Activated T-cell treated with anti-CD3 and anti-CD28 coated beads, Interleukin-2, amount 50 U/mL, for 4 hours (primary cell): Measurements from ENCODE around the gene PSORS1C2. TPM values are rescaled to one million over a fixed set of nuclear protein-coding genes. Genes with fewer than 3 reads are reported as not detected.
A peak's percentile ranks its signal among the peaks of the same experiment; 100 is the strongest.

Source experiments
- ATAC-seq, 2 donors: fragments of 200-7000 bp; cut with Tn5 transposase; one replicate each; pipeline ENCODE4 v1.10.0; 2021
- DNase-seq: peaks from one replicate; pipeline ENCODE4 v3.0.0-alpha.2; 2020
- H3K27me3 Mint-ChIP-seq: one replicate; pipeline ENCODE4 v1.8.0; 2021; ENCODE audit warnings: low read depth, mixed read lengths
- H3K36me3 Mint-ChIP-seq: one replicate; pipeline ENCODE4 v1.8.0; 2022; ENCODE audit warnings: mixed read lengths; ENCODE audit not compliant: insufficient read depth
- H3K4me1 Mint-ChIP-seq: one replicate; pipeline ENCODE4 v1.8.0; 2021; ENCODE audit warnings: low read depth, mixed read lengths
- H3K4me3 Mint-ChIP-seq: one replicate; pipeline ENCODE4 v1.8.0; 2021; ENCODE audit warnings: mild to moderate bottlenecking, moderate library complexity, mixed read lengths
- H3K9me3 Mint-ChIP-seq: one replicate; pipeline ENCODE4 v1.8.0; 2021; ENCODE audit warnings: mixed read lengths
- total RNA-seq, 3 donors: library from RNA; stranded (reverse); gene quantifications; one replicate each; pipeline ENCODE4 v1.2.1, GENCODE V29; 2021

Gene PSORS1C2
- total RNA-seq, 3 donors from 2014 or later, result not detected

DNA sequence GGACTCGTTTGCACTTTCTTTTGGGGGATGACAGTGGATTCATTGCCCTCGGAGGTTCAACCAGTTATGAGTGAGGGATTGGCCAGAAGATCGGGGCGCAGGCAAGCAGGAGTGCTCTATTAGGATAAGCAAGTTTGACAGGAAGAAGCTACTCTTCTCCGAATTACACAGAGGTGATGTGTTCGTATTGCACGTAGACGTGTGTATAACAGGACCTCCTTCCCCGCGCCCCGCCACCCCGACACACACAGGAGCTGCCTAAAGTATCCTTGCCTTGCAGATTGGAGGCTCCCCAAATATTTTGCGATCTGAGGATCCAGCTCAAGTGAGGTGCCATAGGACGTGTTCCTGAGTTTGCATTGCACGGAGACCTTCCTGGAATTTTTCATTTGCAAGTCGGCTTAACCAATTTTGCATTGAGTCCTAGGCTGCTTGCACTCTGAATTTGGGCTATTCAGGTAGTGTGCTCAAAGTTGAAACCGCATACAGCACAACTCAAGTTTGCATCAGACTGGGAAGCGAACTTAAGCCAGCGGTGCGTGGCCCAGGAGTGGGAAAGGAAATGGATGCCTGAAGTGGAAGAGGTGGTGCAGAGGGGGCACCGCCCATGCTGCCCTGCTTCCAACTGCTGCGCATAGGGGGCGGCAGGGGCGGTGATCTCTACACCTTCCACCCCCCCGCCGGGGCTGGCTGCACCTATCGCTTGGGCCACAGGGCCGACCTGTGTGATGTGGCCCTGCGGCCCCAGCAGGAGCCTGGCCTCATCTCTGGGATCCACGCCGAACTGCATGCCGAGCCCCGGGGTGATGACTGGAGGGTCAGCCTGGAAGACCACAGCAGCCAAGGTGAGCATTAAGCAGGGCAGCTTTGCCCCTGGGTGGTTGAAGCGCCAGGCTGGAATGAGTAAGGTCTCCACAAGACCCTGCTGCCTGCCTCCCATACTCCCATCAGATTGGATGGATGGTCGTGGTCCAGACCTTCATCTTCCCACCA lies 20.3 kb upstream of the PSORS1C2 start:
- Mint-ChIP-seq H3K9me3 (no peaks in the 10 kb centered on the region), H3K36me3 (peaks cover 4% of the 10 kb centered on the region), H3K27me3 (no peaks in the 10 kb centered on the region), H3K4me3 (peak overlapping the region; percentile 93), H3K4me1 (peaks cover 21% of the 10 kb centered on the region)
- ATAC-seq (peak; percentile 13 to 19), DNase-seq (no peak)

DNA sequence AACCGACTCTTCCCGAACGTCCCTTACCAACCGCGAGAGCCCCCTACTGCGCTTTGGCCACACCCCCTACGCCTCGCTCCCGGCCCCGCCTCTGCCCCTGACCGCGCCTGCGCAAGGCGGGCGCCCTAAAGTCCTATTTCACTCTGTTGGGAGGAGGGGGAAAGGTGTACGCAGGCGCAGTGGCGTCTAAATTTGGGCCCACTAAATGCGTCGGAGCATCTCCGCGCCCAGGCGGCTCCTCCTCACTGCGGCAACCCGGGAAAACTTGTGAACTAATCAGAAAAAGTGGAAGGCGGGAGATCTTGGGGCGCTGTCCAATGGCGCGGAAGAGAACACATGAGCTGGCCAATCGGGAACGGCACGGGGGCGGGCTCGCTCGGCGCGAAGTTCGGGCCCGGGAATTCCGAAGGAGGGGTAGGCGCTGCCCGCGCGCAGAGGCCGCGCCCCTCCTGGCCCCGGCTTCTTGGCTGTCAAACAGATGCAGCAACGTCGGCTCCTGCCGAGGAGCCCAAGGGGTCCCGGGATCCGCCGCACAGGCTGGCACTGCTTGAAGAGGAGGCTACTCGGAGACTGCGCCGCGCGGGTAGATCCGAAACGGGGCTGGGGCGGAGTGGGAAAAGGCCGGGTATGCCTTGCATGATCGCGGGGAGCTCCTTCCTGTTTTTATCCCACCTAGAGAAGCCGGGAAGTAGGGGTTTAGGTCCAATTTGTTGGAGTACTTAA lies 19.4 kb upstream of the PSORS1C2 start, which contains the start of gene TCF19:
TCF19 (plus strand) TSS at position 450 of the 723 bp plus-strand sequence. CDS start 881 bp downstream, outside the sequence.
- Mint-ChIP-seq H3K9me3 (no peaks in the 10 kb centered on the region), H3K4me1 (peaks cover 21% of the 10 kb centered on the region), H3K36me3 (peaks cover 4% of the 10 kb centered on the region), H3K4me3 (peak within 1 kb of the TSS; percentile 93), H3K27me3 (no peaks in the 10 kb centered on the region)
- ATAC-seq, result peak; percentile 96
- DNase-seq, result peak; percentile 99

DNA sequence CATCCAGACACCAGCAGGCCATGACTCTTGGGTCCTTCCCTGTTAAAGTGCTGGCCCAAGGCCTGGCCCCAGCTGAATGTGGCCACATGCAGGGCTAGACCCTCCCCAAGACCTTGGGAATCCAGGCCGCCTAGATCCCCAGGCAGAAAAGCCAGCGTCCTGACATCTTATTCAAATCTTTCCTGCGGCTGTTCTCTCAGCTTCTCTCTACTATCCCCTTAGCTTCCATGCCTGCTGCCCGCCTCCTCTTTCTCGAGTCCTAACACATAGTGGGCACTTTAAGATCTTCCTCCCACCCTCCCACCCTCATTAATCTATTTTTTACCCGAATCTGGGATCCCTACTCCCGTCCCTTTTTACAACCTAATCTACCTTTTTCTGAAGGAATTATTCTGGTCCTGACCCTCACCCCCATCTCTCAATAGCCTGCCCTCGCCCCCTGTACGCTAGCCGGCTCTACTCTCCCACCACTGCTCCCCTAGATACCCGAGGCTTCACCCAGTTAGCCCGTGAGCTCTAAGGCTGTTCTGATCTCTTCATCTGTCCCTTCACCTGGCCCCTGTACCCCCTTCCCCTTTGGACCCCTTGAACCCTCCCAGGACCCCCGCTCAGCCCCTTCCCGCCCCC lies 18.8 kb upstream of the PSORS1C2 start, which contains the start of gene CCHCR1:
CCHCR1 (minus strand) TSS at position 290 of the 627 bp plus-strand sequence; CDS start at position 88, 202 bp downstream.
- H3K9me3 Mint-ChIP-seq, result no peaks in the 10 kb centered on the region
- DNase-seq, result no peak
- H3K4me1 Mint-ChIP-seq, result peaks cover 21% of the 10 kb centered on the region
- H3K36me3 Mint-ChIP-seq, result peaks cover 4% of the 10 kb centered on the region
- H3K27me3 Mint-ChIP-seq, result no peaks in the 10 kb centered on the region
- H3K4me3 Mint-ChIP-seq, result peak within 1 kb of the TSS; percentile 93
- peak; percentile 20 to 30 for ATAC-seq

DNA sequence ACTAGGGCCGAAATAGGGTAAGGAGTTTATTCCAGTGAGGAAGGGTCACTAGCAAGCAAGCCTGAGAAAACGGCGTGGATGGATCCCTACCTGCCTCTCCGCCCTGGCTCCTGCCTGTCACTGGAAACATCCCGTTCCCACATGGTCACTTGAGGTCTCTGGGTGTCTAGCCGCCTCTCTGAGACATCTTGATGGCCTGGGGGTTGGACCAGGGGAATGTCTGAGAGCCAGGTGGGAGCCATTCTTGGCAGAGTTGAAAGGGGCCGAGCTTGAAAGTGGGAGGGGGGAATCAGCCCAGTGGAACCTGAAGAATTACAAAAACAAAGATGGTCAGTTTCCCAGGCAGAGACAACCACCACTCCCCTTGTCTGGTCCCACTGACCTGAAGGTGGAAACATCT lies 17.8 kb upstream of the PSORS1C2 start:
- no peak for DNase-seq
- Mint-ChIP-seq H3K9me3 (no peaks in the 10 kb centered on the region), H3K4me1 (peaks cover 21% of the 10 kb centered on the region), H3K36me3 (peaks cover 4% of the 10 kb centered on the region), H3K4me3 (peak overlapping the region; percentile 93), H3K27me3 (no peaks in the 10 kb centered on the region)
- ATAC-seq, result no peak

DNA sequence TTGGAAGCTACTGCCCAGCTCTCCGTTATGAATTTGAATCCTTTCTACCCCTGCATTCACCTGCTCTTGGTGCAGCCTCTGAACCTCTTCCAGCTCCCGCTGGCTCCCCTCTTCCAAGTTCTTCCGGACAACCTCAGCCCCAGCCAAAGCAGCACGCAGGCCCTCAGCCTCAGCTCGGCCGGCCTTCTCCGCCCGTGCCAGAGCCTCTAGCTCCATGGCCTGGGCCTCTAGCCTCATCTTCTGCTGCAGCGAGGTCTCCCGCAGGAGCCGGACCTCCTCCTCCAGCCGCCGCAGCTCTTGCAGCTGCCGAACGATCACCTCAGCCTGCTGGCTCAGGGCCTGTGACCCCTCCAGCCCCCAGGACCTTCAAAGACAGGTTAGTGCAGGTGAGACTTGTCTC lies 15.6 kb upstream of the PSORS1C2 start:
- Mint-ChIP-seq H3K36me3 (peaks cover 19% of the 10 kb centered on the region), H3K9me3 (no peaks in the 10 kb centered on the region), H3K4me3 (no peak overlapping the region), H3K27me3 (no peaks in the 10 kb centered on the region), H3K4me1 (peaks cover 17% of the 10 kb centered on the region)
- ATAC-seq, result no peak
- DNase-seq, result no peak

DNA sequence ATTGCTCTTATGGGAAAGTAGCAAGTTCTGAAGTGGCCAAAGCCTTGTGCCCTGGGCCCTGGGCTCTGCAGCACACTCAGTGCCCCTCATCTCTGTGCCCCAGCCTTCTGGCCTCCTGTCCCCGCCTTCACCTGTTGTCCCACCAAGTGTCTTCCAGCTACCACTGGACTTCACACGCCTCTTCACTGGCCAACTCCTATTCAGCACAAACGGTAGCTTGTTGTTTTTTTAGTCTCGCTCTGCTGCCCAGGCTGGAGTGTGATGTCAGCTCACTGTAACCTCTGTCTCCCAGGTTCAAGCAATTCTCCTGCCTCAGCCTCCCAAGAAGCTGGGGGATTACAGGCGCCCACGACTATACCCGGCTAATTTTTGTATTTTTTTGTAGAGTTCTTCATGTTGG lies 13.9 kb upstream of the PSORS1C2 start:
- Mint-ChIP-seq H3K36me3 (peaks cover 19% of the 10 kb centered on the region), H3K4me3 (no peak overlapping the region), H3K4me1 (peaks cover 7% of the 10 kb centered on the region), H3K27me3 (no peaks in the 10 kb centered on the region), H3K9me3 (no peaks in the 10 kb centered on the region)
- DNase-seq, result no peak
- no peak for ATAC-seq

DNA sequence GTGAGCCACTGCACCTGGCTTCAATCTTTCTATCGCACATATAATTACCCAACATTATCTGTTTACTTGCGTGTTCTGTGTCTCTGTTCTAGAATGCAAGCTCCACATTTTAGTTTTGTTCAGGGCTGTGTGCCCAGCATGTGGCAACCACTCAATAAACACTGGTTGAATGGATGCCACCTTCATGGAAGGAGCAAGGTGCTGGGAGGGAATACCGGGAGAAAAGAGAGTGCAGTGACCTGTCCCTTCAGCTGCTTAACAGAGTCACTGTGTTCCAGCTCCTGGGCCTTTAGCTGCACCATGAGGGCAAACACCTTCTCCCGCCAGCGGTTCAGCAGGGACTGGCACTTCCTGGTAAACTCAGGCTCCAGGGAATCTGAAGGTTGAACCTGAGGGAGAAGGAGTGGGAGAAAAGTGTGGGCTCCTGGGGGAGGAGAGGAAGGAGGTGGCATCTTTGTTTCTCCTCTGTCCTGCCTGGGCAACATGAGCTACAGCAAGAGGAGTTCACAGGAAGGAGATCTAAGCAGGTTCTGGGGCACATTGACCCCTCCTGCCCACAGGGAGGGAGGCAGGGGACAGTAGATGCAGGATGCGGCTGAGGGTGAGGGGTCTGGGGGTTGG lies 11.1 kb upstream of the PSORS1C2 start:
- Mint-ChIP-seq H3K9me3 (no peaks in the 10 kb centered on the region), H3K27me3 (no peaks in the 10 kb centered on the region), H3K4me3 (no peak overlapping the region), H3K4me1 (no peaks in the 10 kb centered on the region), H3K36me3 (peaks cover 17% of the 10 kb centered on the region)
- DNase-seq, result no peak
- ATAC-seq, result no peak

DNA sequence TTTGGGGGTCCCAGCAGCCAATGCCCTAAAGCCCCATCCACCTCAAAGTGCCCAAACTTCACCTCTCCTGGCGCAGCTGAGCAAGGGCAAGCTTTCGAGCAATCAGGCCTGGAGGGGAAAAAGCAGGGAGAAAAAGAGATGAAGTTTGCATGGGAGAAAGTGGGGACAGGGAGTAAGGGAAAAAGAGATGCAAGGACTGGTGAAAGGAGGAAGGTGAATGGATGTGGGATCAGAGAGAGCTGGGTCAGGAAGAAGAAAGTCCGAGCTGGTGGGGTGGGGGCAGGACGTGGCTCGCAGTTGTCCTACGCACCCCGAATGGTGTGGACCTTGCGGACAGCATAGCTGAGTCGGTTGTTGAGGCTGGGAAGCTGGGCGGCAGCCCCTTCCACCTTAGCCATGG lies 6.5 kb upstream of the PSORS1C2 start:
- ATAC-seq (no peak), DNase-seq (no peak)
- Mint-ChIP-seq H3K4me3 (no peak overlapping the region), H3K9me3 (no peaks in the 10 kb centered on the region), H3K27me3 (no peaks in the 10 kb centered on the region), H3K4me1 (no peaks in the 10 kb centered on the region), H3K36me3 (peaks cover 12% of the 10 kb centered on the region)

DNA sequence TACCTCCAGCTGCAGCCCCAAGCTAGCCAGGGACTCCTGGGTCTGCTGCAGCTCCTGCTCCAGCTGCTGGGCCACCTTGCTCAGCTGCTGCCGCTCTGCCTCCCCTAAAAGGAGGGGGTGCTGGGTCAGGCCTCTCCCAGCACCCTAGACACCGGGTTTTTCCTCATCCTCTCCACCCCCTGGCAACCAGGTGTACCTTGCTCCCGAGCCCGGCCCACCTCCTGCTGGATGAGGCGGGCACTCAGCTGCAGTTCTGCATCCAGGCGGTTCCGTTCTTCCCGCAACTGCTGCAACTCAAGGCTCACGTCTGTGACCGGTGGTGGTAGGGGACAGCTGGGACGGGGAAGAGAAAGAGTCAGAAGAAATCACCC lies 6.1 kb upstream of the PSORS1C2 start:
- no peak for ATAC-seq
- H3K9me3 Mint-ChIP-seq, result no peaks in the 10 kb centered on the region
- DNase-seq, result no peak
- H3K36me3 Mint-ChIP-seq, result peaks cover 9% of the 10 kb centered on the region
- H3K4me3 Mint-ChIP-seq, result no peak overlapping the region
- no peaks in the 10 kb centered on the region for H3K27me3 Mint-ChIP-seq
- no peaks in the 10 kb centered on the region for H3K4me1 Mint-ChIP-seq

DNA sequence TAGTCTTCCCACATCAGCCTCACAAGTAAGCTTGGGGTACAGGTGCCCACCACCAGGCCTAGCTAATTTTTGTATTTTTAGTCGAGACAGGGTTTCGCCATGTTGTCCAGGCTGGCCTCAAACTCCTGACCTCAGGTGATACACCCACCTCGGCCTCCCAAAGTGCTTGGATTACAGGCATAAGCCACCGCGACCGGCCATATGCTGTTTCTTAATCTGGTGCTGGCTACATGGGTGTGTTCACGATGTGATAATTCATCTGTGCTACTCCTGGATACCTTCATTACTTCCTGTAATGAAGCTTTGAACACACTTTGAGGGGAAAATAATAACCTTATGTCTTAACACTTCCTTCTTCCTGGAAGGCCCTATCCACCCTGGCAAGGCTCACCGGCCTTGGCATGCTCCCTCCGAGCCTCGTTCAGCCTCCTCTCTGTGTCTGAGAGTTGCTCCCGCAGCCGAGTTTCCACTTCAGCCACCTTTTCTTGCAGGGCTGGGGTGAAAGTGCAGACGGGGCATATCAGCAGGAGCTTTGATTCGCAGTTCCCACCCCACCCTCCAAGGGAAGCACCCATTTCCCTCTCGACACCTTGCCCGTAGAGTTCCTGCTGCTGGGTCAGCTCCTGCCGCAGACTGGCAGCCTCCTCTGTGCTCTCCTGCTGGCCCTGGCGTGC lies 5.6 kb upstream of the PSORS1C2 start:
- Mint-ChIP-seq H3K4me1 (no peaks in the 10 kb centered on the region), H3K4me3 (no peak overlapping the region), H3K27me3 (no peaks in the 10 kb centered on the region), H3K36me3 (peaks cover 6% of the 10 kb centered on the region), H3K9me3 (no peaks in the 10 kb centered on the region)
- DNase-seq, result no peak
- no peak for ATAC-seq

DNA sequence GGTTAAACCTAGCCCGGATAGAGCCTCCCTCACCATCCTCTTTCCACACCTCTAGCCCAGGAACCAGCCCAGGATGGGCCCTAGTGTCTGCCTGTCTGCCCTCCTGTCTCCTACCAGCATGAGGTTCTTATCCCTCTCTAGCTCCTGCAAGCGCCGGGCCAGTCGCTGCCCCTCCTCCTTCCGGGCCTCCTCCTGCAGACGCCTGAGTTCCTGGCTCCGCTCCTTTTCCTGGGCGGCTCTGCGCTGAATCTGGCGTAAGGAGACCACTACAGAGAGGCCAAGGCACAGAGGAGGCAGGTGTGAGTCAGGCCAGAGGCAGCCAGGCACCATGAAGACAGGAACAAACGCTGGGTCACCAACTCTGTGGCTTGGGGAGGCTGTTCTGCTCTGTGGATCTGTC lies 4.3 kb upstream of the PSORS1C2 start:
- Mint-ChIP-seq H3K27me3 (no peaks in the 10 kb centered on the region), H3K9me3 (no peaks in the 10 kb centered on the region), H3K4me1 (no peaks in the 10 kb centered on the region), H3K4me3 (no peak overlapping the region), H3K36me3 (peaks cover 6% of the 10 kb centered on the region)
- DNase-seq (no peak), ATAC-seq (no peak)

DNA sequence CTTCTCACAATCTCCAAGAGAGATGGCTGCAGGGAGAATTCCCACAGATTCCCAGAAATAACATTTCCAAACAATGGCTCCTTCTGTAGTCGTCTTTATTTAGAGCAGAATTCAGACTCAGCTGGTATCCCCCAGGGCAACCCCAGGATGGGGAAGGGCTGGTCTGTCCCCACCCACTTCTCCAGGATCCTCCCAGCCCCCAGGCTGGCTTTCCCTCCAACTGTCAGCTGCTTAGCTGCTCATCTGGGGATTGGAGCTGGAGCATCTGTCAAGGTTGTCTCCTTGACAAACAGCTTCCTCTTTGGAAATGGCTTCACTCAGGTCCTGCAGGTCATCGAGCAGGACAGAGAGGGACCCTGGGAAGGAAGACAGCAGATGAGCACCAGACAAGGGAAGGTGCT lies 3.5 kb upstream of the PSORS1C2 start:
- Mint-ChIP-seq H3K27me3 (peaks cover 2% of the 10 kb centered on the region), H3K36me3 (peaks cover 6% of the 10 kb centered on the region), H3K4me1 (peaks cover 4% of the 10 kb centered on the region), H3K9me3 (no peaks in the 10 kb centered on the region), H3K4me3 (no peak overlapping the region)
- DNase-seq, result no peak
- ATAC-seq, result no peak

DNA sequence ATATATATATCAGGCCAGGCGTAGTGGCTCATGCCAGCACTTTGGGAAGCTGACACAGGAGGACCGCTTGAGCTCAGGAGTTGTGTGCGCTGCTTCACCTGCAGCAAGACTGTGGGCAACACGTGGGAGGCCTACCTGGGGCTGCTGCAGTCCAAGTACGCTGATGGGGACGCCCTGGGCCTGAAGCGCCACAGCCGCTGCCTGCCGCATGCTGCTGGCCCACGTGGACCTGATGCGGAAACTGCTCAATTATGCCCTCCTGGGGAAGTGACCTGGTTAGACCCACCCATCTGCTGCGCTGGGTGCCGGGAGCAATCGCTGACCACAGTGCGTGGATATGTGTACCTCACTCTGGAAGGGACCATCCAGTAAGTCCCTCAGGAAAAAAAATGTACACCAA lies 1.8 kb upstream of the PSORS1C2 start:
- Mint-ChIP-seq H3K9me3 (no peaks in the 10 kb centered on the region), H3K36me3 (peaks cover 6% of the 10 kb centered on the region), H3K4me3 (no peak overlapping the region), H3K4me1 (peaks cover 4% of the 10 kb centered on the region), H3K27me3 (peaks cover 2% of the 10 kb centered on the region)
- no peak for DNase-seq
- no peak for ATAC-seq
